ENCODE results near the gene ABCB10.

ABCB10 gene

GRCh38 chr1:229579059-229579673, 20.7 kb upstream of the ABCB10 start:
- Histone ChIP-seq H2AK5ac (ENCODE audit: low read length) (no peak overlapping the region), H3K79me1 (ENCODE audit: low read length) (no peaks in the 10 kb centered on the region), H2BK5ac (ENCODE audit: low read length) (no peak overlapping the region), H3K27ac (ENCODE audit: low read depth, low read length) (no peak overlapping the region), H3K18ac (ENCODE audit: low read length) (no peak overlapping the region), H3K4me3 (ENCODE audit: low read length) (no peak overlapping the region), H3K4ac (ENCODE audit: low read depth, low read length) (no peak overlapping the region), H4K5ac (ENCODE audit: low read length) (no peak overlapping the region), H2BK120ac (ENCODE audit: low read depth, low read length) (no peak overlapping the region), H3K4me1 (ENCODE audit: control insufficient read depth, low read depth, low read length) (no peaks in the 10 kb centered on the region), H3K9ac (ENCODE audit: low read length) (no peak overlapping the region), H3K36me3 (ENCODE audit: control insufficient read depth, insufficient read depth, low read length) (no peaks in the 10 kb centered on the region), H4K8ac (ENCODE audit: low read depth, low read length) (no peak overlapping the region), H3K79me2 (ENCODE audit: control insufficient read depth, insufficient read depth, low read length) (no peaks in the 10 kb centered on the region), H3K4me2 (ENCODE audit: low read length) (no peak overlapping the region), H3K23ac (ENCODE audit: low read length) (no peak overlapping the region), H3K27me3 (ENCODE audit: insufficient read depth, low read length, poor library complexity) (no peaks in the 10 kb centered on the region), H2BK15ac (replicated peaks; ENCODE audit: low read depth) (no peak overlapping the region), H3K56ac (ENCODE audit: low read length) (no peak overlapping the region)
- WGBS (ENCODE audit: extremely low coverage, insufficient coverage, low lambda C conversion rate), result no CpG with 5 or more reads among the region's 9 CpGs
- DNase-seq, result no peak

GRCh38 chr1:229578168-229579058, 19.9 kb upstream of the ABCB10 start:
- Histone ChIP-seq H3K4me3 (ENCODE audit: low read length) (no peak overlapping the region), H2AK5ac (ENCODE audit: low read length) (no peak overlapping the region), H3K4ac (ENCODE audit: low read depth, low read length) (no peak overlapping the region), H3K36me3 (ENCODE audit: control insufficient read depth, insufficient read depth, low read length) (no peaks in the 10 kb centered on the region), H2BK15ac (replicated peaks; ENCODE audit: low read depth) (no peak overlapping the region), H3K23ac (ENCODE audit: low read length) (no peak overlapping the region), H3K9ac (ENCODE audit: low read length) (no peak overlapping the region), H2BK5ac (ENCODE audit: low read length) (no peak overlapping the region), H3K27ac (ENCODE audit: low read depth, low read length) (no peak overlapping the region), H3K79me1 (ENCODE audit: low read length) (no peaks in the 10 kb centered on the region), H3K56ac (ENCODE audit: low read length) (no peak overlapping the region), H3K4me1 (ENCODE audit: control insufficient read depth, low read depth, low read length) (no peaks in the 10 kb centered on the region), H3K18ac (ENCODE audit: low read length) (no peak overlapping the region), H2BK120ac (ENCODE audit: low read depth, low read length) (no peak overlapping the region), H3K4me2 (ENCODE audit: low read length) (no peak overlapping the region), H4K5ac (ENCODE audit: low read length) (no peak overlapping the region), H3K27me3 (ENCODE audit: insufficient read depth, low read length, poor library complexity) (no peaks in the 10 kb centered on the region), H4K8ac (ENCODE audit: low read depth, low read length) (no peak overlapping the region), H3K79me2 (ENCODE audit: control insufficient read depth, insufficient read depth, low read length) (no peaks in the 10 kb centered on the region)
- WGBS (ENCODE audit: extremely low coverage, insufficient coverage, low lambda C conversion rate), result no CpG with 5 or more reads among the region's 14 CpGs
- DNase-seq, result no peak

GRCh38 chr1:229574679-229575442, 16.4 kb upstream of the ABCB10 start:
- Histone ChIP-seq H3K18ac (ENCODE audit: low read length) (no peak overlapping the region), H2BK15ac (replicated peaks; ENCODE audit: low read depth) (no peak overlapping the region), H3K4me2 (ENCODE audit: low read length) (no peak overlapping the region), H3K36me3 (ENCODE audit: control insufficient read depth, insufficient read depth, low read length) (no peaks in the 10 kb centered on the region), H2BK5ac (ENCODE audit: low read length) (no peak overlapping the region), H3K79me2 (ENCODE audit: control insufficient read depth, insufficient read depth, low read length) (no peaks in the 10 kb centered on the region), H3K27ac (ENCODE audit: low read depth, low read length) (no peak overlapping the region), H3K23ac (ENCODE audit: low read length) (no peak overlapping the region), H3K27me3 (ENCODE audit: insufficient read depth, low read length, poor library complexity) (no peaks in the 10 kb centered on the region), H3K9ac (ENCODE audit: low read length) (no peak overlapping the region), H3K79me1 (ENCODE audit: low read length) (no peaks in the 10 kb centered on the region), H3K4me3 (ENCODE audit: low read length) (no peak overlapping the region), H3K56ac (ENCODE audit: low read length) (no peak overlapping the region), H3K4me1 (ENCODE audit: control insufficient read depth, low read depth, low read length) (no peaks in the 10 kb centered on the region), H3K4ac (ENCODE audit: low read depth, low read length) (no peak overlapping the region), H2BK120ac (ENCODE audit: low read depth, low read length) (no peak overlapping the region), H4K5ac (ENCODE audit: low read length) (no peak overlapping the region), H2AK5ac (ENCODE audit: low read length) (no peak overlapping the region), H4K8ac (ENCODE audit: low read depth, low read length) (no peak overlapping the region)
- no CpG with 5 or more reads among the region's 6 CpGs for WGBS (ENCODE audit: extremely low coverage, insufficient coverage, low lambda C conversion rate)
- no peak for DNase-seq

- Histone ChIP-seq H3K79me1 (ENCODE audit: low read length) (no peaks in the 10 kb centered on the region), H3K79me2 (ENCODE audit: control insufficient read depth, insufficient read depth, low read length) (no peaks in the 10 kb centered on the region), H2AK5ac (ENCODE audit: low read length) (no peak overlapping the region), H3K56ac (ENCODE audit: low read length) (no peak overlapping the region), H3K9ac (ENCODE audit: low read length) (no peak overlapping the region), H2BK120ac (ENCODE audit: low read depth, low read length) (no peak overlapping the region), H2BK15ac (replicated peaks; ENCODE audit: low read depth) (no peak overlapping the region), H3K36me3 (ENCODE audit: control insufficient read depth, insufficient read depth, low read length) (no peaks in the 10 kb centered on the region), H3K4me1 (ENCODE audit: control insufficient read depth, low read depth, low read length) (no peaks in the 10 kb centered on the region), H2BK5ac (ENCODE audit: low read length) (no peak overlapping the region), H3K4me2 (ENCODE audit: low read length) (no peak overlapping the region), H3K18ac (ENCODE audit: low read length) (no peak overlapping the region), H3K4me3 (ENCODE audit: low read length) (no peak overlapping the region), H3K27ac (ENCODE audit: low read depth, low read length) (no peak overlapping the region), H4K5ac (ENCODE audit: low read length) (no peak overlapping the region), H3K4ac (ENCODE audit: low read depth, low read length) (no peak overlapping the region), H3K27me3 (ENCODE audit: insufficient read depth, low read length, poor library complexity) (no peaks in the 10 kb centered on the region), H3K23ac (ENCODE audit: low read length) (no peak overlapping the region), H4K8ac (ENCODE audit: low read depth, low read length) (no peak overlapping the region)
- no CpG with 5 or more reads among the region's 2 CpGs for WGBS (ENCODE audit: extremely low coverage, insufficient coverage, low lambda C conversion rate)
- DNase-seq, result no peak
These were observed 13.8 kb upstream of the ABCB10 start for GRCh38 chr1:229572286-229572685.

- Histone ChIP-seq H3K27ac (ENCODE audit: low read depth, low read length) (no peak overlapping the region), H3K79me1 (ENCODE audit: low read length) (no peaks in the 10 kb centered on the region), H3K56ac (ENCODE audit: low read length) (no peak overlapping the region), H3K4me3 (ENCODE audit: low read length) (no peak overlapping the region), H2BK120ac (ENCODE audit: low read depth, low read length) (no peak overlapping the region), H3K4me2 (ENCODE audit: low read length) (no peak overlapping the region), H3K4ac (ENCODE audit: low read depth, low read length) (no peak overlapping the region), H4K5ac (ENCODE audit: low read length) (no peak overlapping the region), H2AK5ac (ENCODE audit: low read length) (no peak overlapping the region), H4K8ac (ENCODE audit: low read depth, low read length) (no peak overlapping the region), H3K79me2 (ENCODE audit: control insufficient read depth, insufficient read depth, low read length) (no peaks in the 10 kb centered on the region), H3K4me1 (ENCODE audit: control insufficient read depth, low read depth, low read length) (no peaks in the 10 kb centered on the region), H3K27me3 (ENCODE audit: insufficient read depth, low read length, poor library complexity) (no peaks in the 10 kb centered on the region), H3K18ac (ENCODE audit: low read length) (no peak overlapping the region), H3K23ac (ENCODE audit: low read length) (no peak overlapping the region), H2BK15ac (replicated peaks; ENCODE audit: low read depth) (no peak overlapping the region), H3K36me3 (ENCODE audit: control insufficient read depth, insufficient read depth, low read length) (no peaks in the 10 kb centered on the region), H3K9ac (ENCODE audit: low read length) (no peak overlapping the region), H2BK5ac (ENCODE audit: low read length) (no peak overlapping the region)
- WGBS (ENCODE audit: extremely low coverage, insufficient coverage, low lambda C conversion rate), result no CpG with 5 or more reads among the region's 2 CpGs
- DNase-seq, result no peak
These were observed 12.5 kb upstream of the ABCB10 start for GRCh38 chr1:229570891-229571516.
